GM12878 (cell line): Measurements from ENCODE around the gene ITK.

ENCODE experiments used
- E2F4 ChIP-seq: IDR thresholded peaks from 2 replicates; pipeline ENCODE4 v1.6.1; 2012; ENCODE audit warnings: low read depth, low read length, improper control_type of control experiment
- SRF ChIP-seq, 2 experiments: IDR thresholded peaks; 2 replicates each; pipeline ENCODE4 v1.6.1; 2011; ENCODE audit warnings: low read depth in 2 of 2, low read length in 2 of 2, mild to moderate bottlenecking in 1 of 2, moderate library complexity in 1 of 2
- TCF12 ChIP-seq: IDR thresholded peaks from 2 replicates; pipeline ENCODE4 v1.6.1; 2011; ENCODE audit warnings: low read depth, mild to moderate bottlenecking, low read length

GRCh38 chr5:157267025-157267424 lies 86.4 kb downstream of the ITK start:
- TF ChIP-seq SRF (IDR thresholded peaks at IDR 0.05; ENCODE audit: low read depth in 2 of 2, low read length in 2 of 2) (no peak), E2F4 (no peak), TCF12 (no peak)
